ENCODE results near the gene TPRG1L. TPM values are rescaled to one million over a fixed set of nuclear protein-coding genes. Genes with fewer than 3 reads are reported as not detected.

TPRG1L gene
- total RNA-seq, 1 donor from 2014 or later = 40.8 TPM

DNA sequence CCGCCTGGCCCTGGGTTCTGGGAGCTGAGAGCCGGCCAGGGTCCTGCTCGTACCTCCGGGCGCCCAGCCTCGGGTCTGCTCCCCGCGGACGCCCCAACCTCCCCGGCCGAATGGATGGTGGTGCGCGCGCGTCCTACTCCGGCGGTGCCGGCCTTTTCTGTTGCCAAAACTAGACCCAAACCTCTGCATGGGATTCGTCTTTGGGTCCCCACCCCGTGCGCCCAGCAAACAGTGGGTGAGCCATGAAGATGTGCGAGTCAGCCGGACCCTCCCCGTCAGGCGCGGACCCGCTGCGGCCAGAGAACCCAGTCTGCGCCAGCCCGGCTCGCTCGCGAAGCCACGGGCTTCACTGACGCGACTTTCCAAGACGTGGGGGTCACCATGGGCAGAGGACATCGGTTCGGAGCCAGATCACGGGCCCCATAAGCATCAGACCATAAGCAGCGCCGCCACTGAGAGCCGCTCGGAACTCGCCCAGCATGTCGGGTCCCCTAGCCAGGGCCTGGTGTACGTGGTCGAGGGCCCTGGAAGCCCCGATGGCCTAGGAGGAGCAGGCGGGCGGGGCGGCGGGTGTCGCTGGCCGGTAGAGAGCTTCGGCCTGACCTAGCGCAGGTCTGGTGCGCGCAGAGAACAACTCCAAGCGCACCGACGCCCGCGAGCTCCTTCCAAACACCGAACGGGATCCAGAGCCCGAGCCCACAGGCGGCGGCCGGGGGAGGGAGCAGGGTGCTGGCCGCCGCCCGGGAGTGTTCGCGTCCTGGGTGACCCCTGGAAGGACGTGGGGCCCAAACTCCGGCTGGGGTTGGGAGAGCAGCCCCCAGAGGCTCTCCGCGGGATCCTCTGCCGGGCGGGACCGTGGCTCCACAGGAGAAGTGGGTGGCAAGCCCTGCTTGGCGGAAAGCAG lies 26.5 kb downstream of the TPRG1L start:
- Histone ChIP-seq H3K36me3 (ENCODE audit: control insufficient read depth, insufficient read depth, low read length) (no peaks in the 10 kb centered on the region), H3K4me3 (ENCODE audit: low read depth, low read length) (no peak overlapping the region), H3K27me3 (ENCODE audit: control insufficient read depth, insufficient read depth, low read length) (peaks cover 55% of the 10 kb centered on the region)
- DNase-seq (ENCODE audit: low read depth) = no peak
- TF ChIP-seq, protein P1, sequence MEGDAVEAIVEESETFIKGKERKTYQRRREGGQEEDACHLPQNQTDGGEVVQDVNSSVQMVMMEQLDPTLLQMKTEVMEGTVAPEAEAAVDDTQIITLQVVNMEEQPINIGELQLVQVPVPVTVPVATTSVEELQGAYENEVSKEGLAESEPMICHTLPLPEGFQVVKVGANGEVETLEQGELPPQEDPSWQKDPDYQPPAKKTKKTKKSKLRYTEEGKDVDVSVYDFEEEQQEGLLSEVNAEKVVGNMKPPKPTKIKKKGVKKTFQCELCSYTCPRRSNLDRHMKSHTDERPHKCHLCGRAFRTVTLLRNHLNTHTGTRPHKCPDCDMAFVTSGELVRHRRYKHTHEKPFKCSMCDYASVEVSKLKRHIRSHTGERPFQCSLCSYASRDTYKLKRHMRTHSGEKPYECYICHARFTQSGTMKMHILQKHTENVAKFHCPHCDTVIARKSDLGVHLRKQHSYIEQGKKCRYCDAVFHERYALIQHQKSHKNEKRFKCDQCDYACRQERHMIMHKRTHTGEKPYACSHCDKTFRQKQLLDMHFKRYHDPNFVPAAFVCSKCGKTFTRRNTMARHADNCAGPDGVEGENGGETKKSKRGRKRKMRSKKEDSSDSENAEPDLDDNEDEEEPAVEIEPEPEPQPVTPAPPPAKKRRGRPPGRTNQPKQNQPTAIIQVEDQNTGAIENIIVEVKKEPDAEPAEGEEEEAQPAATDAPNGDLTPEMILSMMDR (IDR thresholded peaks at IDR 0.05; ENCODE audit: insufficient read depth, low read length, poor library complexity, severe bottlenecking) = no peak

DNA sequence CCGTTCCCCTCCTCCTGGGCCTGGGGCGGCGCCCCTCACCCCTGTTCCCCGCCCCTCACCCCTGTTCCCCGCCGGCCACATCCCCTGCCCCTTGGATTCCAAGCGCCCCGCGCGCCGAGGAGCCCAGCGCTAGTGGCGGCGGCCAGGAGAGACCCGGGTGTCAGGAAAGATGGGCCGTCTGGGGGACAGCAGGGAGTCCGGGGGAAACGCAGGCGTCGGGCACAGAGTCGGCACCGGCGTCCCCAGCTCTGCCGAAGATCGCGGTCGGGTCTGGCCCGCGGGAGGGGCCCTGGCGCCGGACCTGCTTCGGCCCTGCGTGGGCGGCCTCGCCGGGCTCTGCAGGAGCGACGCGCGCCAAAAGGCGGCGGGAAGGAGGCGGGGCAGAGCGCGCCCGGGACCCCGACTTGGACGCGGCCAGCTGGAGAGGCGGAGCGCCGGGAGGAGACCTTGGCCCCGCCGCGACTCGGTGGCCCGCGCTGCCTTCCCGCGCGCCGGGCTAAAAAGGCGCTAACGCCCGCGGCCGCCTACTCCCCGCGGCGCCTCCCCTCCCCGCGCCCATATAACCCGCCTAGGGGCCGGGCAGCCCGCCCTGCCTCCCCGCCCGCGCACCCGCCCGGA lies 27.2 kb downstream of the TPRG1L start, which contains the start of gene TP73:
TSS of gene TP73 (plus strand) at position 587 of the 618 bp plus-strand sequence. CDS start 29,850 bp downstream, outside the sequence.
- Histone ChIP-seq H3K27me3 (ENCODE audit: control insufficient read depth, insufficient read depth, low read length) (peaks cover 58% of the 10 kb centered on the region), H3K36me3 (ENCODE audit: control insufficient read depth, insufficient read depth, low read length) (no peaks in the 10 kb centered on the region), H3K4me3 (ENCODE audit: low read depth, low read length) (no peak within 1 kb of the TSS)
- no peak for DNase-seq (ENCODE audit: low read depth)
- TF ChIP-seq, protein P1 (IDR thresholded peaks at IDR 0.05; ENCODE audit: insufficient read depth, low read length, poor library complexity, severe bottlenecking) = no peak

DNA sequence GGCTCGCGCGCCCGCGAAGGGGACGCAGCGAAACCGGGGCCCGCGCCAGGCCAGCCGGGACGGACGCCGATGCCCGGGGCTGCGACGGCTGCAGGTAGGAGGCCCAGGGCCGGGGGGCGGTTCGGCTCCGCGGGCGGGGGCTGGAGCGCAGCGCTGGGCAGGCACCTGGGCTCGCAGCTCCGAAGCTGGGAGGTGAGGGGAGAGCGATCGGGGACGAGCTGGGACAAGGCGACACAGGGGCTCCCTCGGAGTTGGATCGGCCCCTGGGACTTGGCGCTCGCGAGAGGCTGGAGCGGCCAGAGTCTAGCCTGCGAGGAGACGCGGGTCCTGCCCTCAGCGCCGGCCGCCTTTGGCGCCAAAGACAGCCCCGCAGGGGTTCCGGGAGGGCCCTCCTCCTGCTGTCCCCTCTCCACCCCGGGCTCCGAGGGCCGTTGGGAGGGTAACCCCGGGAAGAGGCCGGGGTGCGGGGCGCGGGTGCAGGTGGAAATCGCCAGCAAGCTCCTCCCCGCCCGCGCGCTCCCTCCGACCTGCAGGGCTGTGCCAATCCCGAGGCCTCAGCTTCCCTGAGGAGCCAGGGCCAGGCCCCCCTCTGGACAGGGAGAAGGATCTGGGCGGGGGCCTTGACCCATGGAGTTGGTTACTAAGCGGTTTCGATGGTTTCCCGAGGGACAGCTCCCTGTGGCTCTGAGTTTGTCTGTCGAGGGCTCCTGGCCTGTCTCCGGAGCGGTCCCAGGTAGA lies 27.9 kb downstream of the TPRG1L start:
- TF ChIP-seq, protein P1 (IDR thresholded peaks at IDR 0.05; ENCODE audit: insufficient read depth, low read length, poor library complexity, severe bottlenecking) = no peak
- DNase-seq (ENCODE audit: low read depth) = no peak
- Histone ChIP-seq H3K4me3 (ENCODE audit: low read depth, low read length) (no peak overlapping the region), H3K27me3 (ENCODE audit: control insufficient read depth, insufficient read depth, low read length) (peaks cover 63% of the 10 kb centered on the region), H3K36me3 (ENCODE audit: control insufficient read depth, insufficient read depth, low read length) (no peaks in the 10 kb centered on the region)

DNA sequence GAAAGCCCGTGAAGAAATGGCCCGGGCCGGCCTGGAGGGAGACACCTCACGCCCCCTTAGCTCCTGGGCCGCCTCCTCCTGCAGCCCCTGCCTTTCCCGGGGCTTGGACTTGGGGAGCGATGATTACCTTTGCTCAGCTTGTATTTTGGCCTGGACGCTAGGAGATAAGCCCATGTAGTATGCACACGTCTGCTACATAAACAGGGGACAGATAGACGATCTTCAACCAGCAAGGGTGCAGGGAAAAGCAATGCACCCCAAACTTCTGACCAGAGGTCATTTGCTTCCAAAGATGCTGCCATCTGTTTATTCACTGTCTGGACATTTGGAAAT lies 28.4 kb downstream of the TPRG1L start:
- TF ChIP-seq, protein P1 (IDR thresholded peaks at IDR 0.05; ENCODE audit: insufficient read depth, low read length, poor library complexity, severe bottlenecking) = no peak
- no peak for DNase-seq (ENCODE audit: low read depth)
- H3K27me3 ChIP-seq (ENCODE audit: control insufficient read depth, insufficient read depth, low read length) = peaks cover 64% of the 10 kb centered on the region
- no peak overlapping the region for H3K4me3 ChIP-seq (ENCODE audit: low read depth, low read length)
- H3K36me3 ChIP-seq (ENCODE audit: control insufficient read depth, insufficient read depth, low read length) = no peaks in the 10 kb centered on the region

DNA sequence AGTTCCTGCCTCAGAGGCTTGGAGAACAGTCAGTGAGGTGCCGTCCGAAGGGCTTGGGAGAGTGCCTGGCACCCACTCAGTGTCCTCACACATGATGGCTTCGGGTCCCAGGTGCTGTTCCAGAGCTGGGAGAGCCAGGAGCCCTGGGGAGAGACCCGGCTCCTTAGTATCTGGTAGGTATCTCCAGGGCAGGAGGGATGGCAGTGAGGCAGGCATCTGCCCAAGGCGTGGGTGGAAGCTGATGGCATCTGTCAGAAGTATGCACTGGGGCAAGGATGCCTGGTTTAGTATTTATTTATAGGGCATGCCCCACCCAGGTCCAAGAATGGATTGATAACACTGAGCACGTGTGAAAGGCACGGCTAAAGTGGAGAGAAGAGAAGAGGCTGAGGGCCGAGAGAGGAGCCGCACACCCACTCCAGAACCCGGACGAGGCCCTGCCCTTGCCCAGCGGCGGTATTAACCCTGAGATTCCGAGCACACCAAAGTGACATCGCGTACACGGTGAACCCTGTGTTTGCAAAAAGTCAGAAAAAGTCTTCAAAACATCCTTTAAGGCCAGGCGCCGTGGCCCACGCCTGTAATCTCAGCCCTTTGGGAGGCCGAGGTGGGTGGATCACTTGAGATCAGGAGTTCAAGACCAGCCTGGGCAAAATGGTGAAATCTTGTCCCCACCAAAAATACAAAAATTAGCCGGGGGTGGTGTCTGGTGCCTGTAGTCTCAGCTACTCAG lies 29.9 kb downstream of the TPRG1L start:
- TF ChIP-seq, protein P1 (IDR thresholded peaks at IDR 0.05; ENCODE audit: insufficient read depth, low read length, poor library complexity, severe bottlenecking) = no peak
- Histone ChIP-seq H3K27me3 (ENCODE audit: control insufficient read depth, insufficient read depth, low read length) (peaks cover 64% of the 10 kb centered on the region), H3K36me3 (ENCODE audit: control insufficient read depth, insufficient read depth, low read length) (no peaks in the 10 kb centered on the region), H3K4me3 (ENCODE audit: low read depth, low read length) (no peak overlapping the region)
- no peak for DNase-seq (ENCODE audit: low read depth)
